KBM-7 (cell line): ENCODE measurements around the gene NCBP2L.
"Not testable (repeated sequence)": the region's sequence is repeated elsewhere in the genome, so short reads cannot be mapped to it uniquely, and the experiment has no call there.

ENCODE experiments used
- DNase-seq: peaks from one replicate; pipeline ENCODE4 v3.0.0-alpha.2; 2015
- in situ Hi-C: fragments of 300-500 bp; cut with MboI; formaldehyde crosslinking; loops from 2 replicates; pipeline ENCODE4 v1.14.3; 2020; ENCODE audit warnings: low sequenced_read_pairs, low pct_unique_long_range_greater_than_20kb, mixed read lengths

The NCBP2L gene

GRCh38 chrX:107776649-107777535 lies 641 bp upstream of the NCBP2L start:
- peak; percentile 94 for DNase-seq
- in situ Hi-C loops = no loop called here

GRCh38 chrX:107780525-107780924 lies 3.0 kb downstream of the NCBP2L start:
- no peak for DNase-seq
- in situ Hi-C loops = no loop called here

GRCh38 chrX:107787827-107788226 lies 10.3 kb downstream of the NCBP2L start:
- no peak for DNase-seq
- in situ Hi-C loops = no loop called here

GRCh38 chrX:107804427-107804826 lies 26.9 kb downstream of the NCBP2L start:
- peak; percentile 32 for DNase-seq
- in situ Hi-C loops = no loop called here

GRCh38 chrX:107805179-107805578 lies 27.6 kb downstream of the NCBP2L start:
- in situ Hi-C loops = no loop called here
- no peak for DNase-seq

GRCh38 chrX:107810053-107810452 lies 32.5 kb downstream of the NCBP2L start:
- in situ Hi-C loops, DNase-seq: not testable (repeated sequence)

- no peak for DNase-seq
- in situ Hi-C loops = no loop called here
Observed at GRCh38 chrX:107818900-107819521, 41.5 kb downstream of the NCBP2L start.

GRCh38 chrX:107823042-107823441 lies 45.5 kb downstream of the NCBP2L start:
- DNase-seq = no peak
- in situ Hi-C loops = no loop called here

- in situ Hi-C loops = no loop called here
- DNase-seq = no peak
Observed at GRCh38 chrX:107823456-107823855, 45.9 kb downstream of the NCBP2L start.

- in situ Hi-C loops = no loop called here
- DNase-seq = peak; percentile 59
Observed at GRCh38 chrX:107825698-107826237, 48.2 kb downstream of the NCBP2L start, which contains the start of gene MID2. TSS of gene MID2 (plus strand) at chrX:107825866. CDS start at chrX:107826427, 561 bp downstream.

GRCh38 chrX:107826238-107827029 lies 48.9 kb downstream of the NCBP2L start:
- in situ Hi-C loops = no loop called here
- peak; percentile 67 for DNase-seq

GRCh38 chrX:107827030-107827831 lies 49.7 kb downstream of the NCBP2L start:
- DNase-seq = no peak
- in situ Hi-C loops = no loop called here

- no peak for DNase-seq
- in situ Hi-C loops = no loop called here
Observed at GRCh38 chrX:107827852-107828251, 50.3 kb downstream of the NCBP2L start.

- in situ Hi-C loops = no loop called here
Observed at GRCh38 chrX:107829878-107830277, 52.3 kb downstream of the NCBP2L start.

GRCh38 chrX:107831071-107831730 lies 53.7 kb downstream of the NCBP2L start:
- in situ Hi-C loops = no loop called here
- no peak for DNase-seq

More at GRCh38 chrX:107829878-107830277, 52.3 kb downstream of the NCBP2L start:
- no peak for DNase-seq

GRCh38 chrX:107834275-107835201 lies 57.0 kb downstream of the NCBP2L start:
- in situ Hi-C loops = no loop called here
- no peak for DNase-seq

GRCh38 chrX:107836958-107837357 lies 59.4 kb downstream of the NCBP2L start:
- DNase-seq = no peak
- in situ Hi-C loops = no loop called here
